Measurements from ENCODE around the gene FARSB.

FARSB gene

GRCh38 chr2:222656526-222657446 lies 894 bp upstream of the FARSB start:
- no peak for DNase-seq

- DNase-seq: no peak
Measured at GRCh38 chr2:222653280-222653679, 2.6 kb downstream of the FARSB start.

- DNase-seq: no peak
Measured at GRCh38 chr2:222652491-222653255, 3.2 kb downstream of the FARSB start.

GRCh38 chr2:222651718-222652418 lies 4.0 kb downstream of the FARSB start:
- DNase-seq: no peak

GRCh38 chr2:222649801-222650200 lies 6.1 kb downstream of the FARSB start:
- no peak for DNase-seq

- DNase-seq: no peak
Measured at GRCh38 chr2:222646008-222646407, 9.9 kb downstream of the FARSB start.

- DNase-seq: no peak
Measured at GRCh38 chr2:222643134-222643533, 12.8 kb downstream of the FARSB start.

GRCh38 chr2:222641336-222641735 lies 14.6 kb downstream of the FARSB start:
- no peak for DNase-seq

- DNase-seq: no peak
Measured at GRCh38 chr2:222637067-222637466, 18.8 kb downstream of the FARSB start.

GRCh38 chr2:222635295-222635694 lies 20.6 kb downstream of the FARSB start:
- no peak for DNase-seq

GRCh38 chr2:222627764-222628163 lies 28.1 kb downstream of the FARSB start:
- no peak for DNase-seq

GRCh38 chr2:222623756-222624309 lies 32.1 kb downstream of the FARSB start:
- DNase-seq: no peak

- no peak for DNase-seq
Measured at GRCh38 chr2:222622910-222623309, 33.0 kb downstream of the FARSB start.

GRCh38 chr2:222621893-222622292 lies 34.0 kb downstream of the FARSB start:
- no peak for DNase-seq

GRCh38 chr2:222615320-222615719 lies 40.6 kb downstream of the FARSB start:
- DNase-seq: no peak

GRCh38 chr2:222613715-222614331 lies 42.1 kb downstream of the FARSB start:
- DNase-seq: no peak

- no peak for DNase-seq
Measured at GRCh38 chr2:222611684-222612083, 44.2 kb downstream of the FARSB start.

- no peak for DNase-seq
Measured at GRCh38 chr2:222610746-222611145, 45.1 kb downstream of the FARSB start.

- DNase-seq: no peak
Measured at GRCh38 chr2:222609381-222609780, 46.5 kb downstream of the FARSB start.

- no peak for DNase-seq
Measured at GRCh38 chr2:222608081-222608480, 47.8 kb downstream of the FARSB start.

GRCh38 chr2:222606306-222606705 lies 49.6 kb downstream of the FARSB start:
- no peak for DNase-seq

GRCh38 chr2:222604749-222605515 lies 51.0 kb downstream of the FARSB start:
- no peak for DNase-seq

Measured in NK-92 treated with Interleukin-12 subunit alpha and Interleukin-12 subunit beta, amount 100 ng/mL, for 24 hours (cell line).